K562 (cell line): ENCODE measurements around the gene NR6A1. TPM values are rescaled to one million over a fixed set of nuclear protein-coding genes. Genes with fewer than 3 reads are reported as not detected.

Experiments
- ARID1B ChIP-seq: fragments of 450-650 bp; IDR thresholded peaks from 2 replicates; pipeline ENCODE4 v1.6.1; 2016; ENCODE audit warnings: antibody characterized with exemption, mild to moderate bottlenecking, inconsistent platforms
- BCOR ChIP-seq: fragments of 450-650 bp; IDR thresholded peaks from 2 replicates; pipeline ENCODE4 v1.6.1; 2016
- CHCHD3 ChIP-seq: fragments of 250-450 bp; sonication (Bioruptor Pico); IDR thresholded peaks from 2 replicates; pipeline ENCODE4 v2.1.2; 2022; ENCODE audit warnings: mild to moderate bottlenecking
- CLOCK ChIP-seq: fragments of 250-450 bp; sonication (Bioruptor Pico); IDR thresholded peaks from 2 replicates; pipeline ENCODE4 v1.4.0; 2020; ENCODE audit warnings: mild to moderate bottlenecking, moderate library complexity, borderline replicate concordance
- EZH2 ChIP-seq: IDR thresholded peaks from 2 replicates; pipeline ENCODE4 v1.6.1; 2012; ENCODE audit warnings: low read depth, mild to moderate bottlenecking, inconsistent platforms, low read length, borderline replicate concordance
- GABPA ChIP-seq: fragments of 200-800 bp; sonication (Bioruptor generic); conservative IDR thresholded peaks from 2 replicates; pipeline ENCODE4 v1.6.1; 2016; ENCODE audit warnings: low read depth, missing genetic modification characterization, missing compliant biosample characterization
- HDAC8 ChIP-seq: fragments of 450-650 bp; IDR thresholded peaks from 2 replicates; pipeline ENCODE4 v1.6.1; 2016; ENCODE audit warnings: mild to moderate bottlenecking, missing genetic modification characterization, moderate library complexity, missing compliant biosample characterization
- KDM1A ChIP-seq, 2 experiments: fragments of 450-650 bp; IDR thresholded peaks; 2 replicates each; pipeline ENCODE4 v1.6.1; 2016; ENCODE audit warnings: mild to moderate bottlenecking in 2 of 2
- LEF1 ChIP-seq: fragments of 450-650 bp; IDR thresholded peaks from 2 replicates; pipeline ENCODE4 v1.6.1; 2016; ENCODE audit warnings: mild to moderate bottlenecking
- SFPQ ChIP-seq: fragments of 200-400 bp; formaldehyde crosslinking; IDR thresholded peaks from 2 replicates; pipeline ENCODE4 v1.6.1; 2017; ENCODE audit warnings: mild to moderate bottlenecking, low read depth, low read length, moderate library complexity
- STAG1 ChIP-seq: sonication (generic); formaldehyde crosslinking; IDR thresholded peaks from 2 replicates; pipeline ENCODE4 v1.5.0; 2020; ENCODE audit warnings: missing genetic modification reagents, borderline replicate concordance
- STAT5A ChIP-seq: IDR thresholded peaks from 2 replicates; pipeline ENCODE4 v1.6.1; 2012; ENCODE audit warnings: low read length, inconsistent platforms, borderline replicate concordance
- TAF1 ChIP-seq: IDR thresholded peaks from 2 replicates; pipeline ENCODE4 v1.6.1; 2011; ENCODE audit warnings: mild to moderate bottlenecking, low read length, moderate library complexity; ENCODE audit not compliant: insufficient read depth, control insufficient read depth, severe bottlenecking; ENCODE audit errors: extremely low read depth
- ZHX1 ChIP-seq: fragments of 150-350 bp; conservative IDR thresholded peaks from 2 replicates; pipeline ENCODE4 v1.6.1; 2014; ENCODE audit warnings: low read length
- ZNF175 ChIP-seq: fragments of 200-800 bp; sonication (Bioruptor generic); IDR thresholded peaks from 2 replicates; pipeline ENCODE4 v1.6.1; 2016; ENCODE audit warnings: low read depth, mild to moderate bottlenecking, missing genetic modification characterization, missing compliant biosample characterization
- polyA plus RNA-seq, 8 experiments: library from polyadenylated mRNA; depleted of rRNA in 4 of 8; stranded (reverse) in 5 of 8; unstranded in 3 of 8; fragments of >200 nt; fragmentation: Nextera tagmentation in 2 of 8; fragmentation: Illumina TruSeq in 1 of 8; extraction: Ambion mirVana in 2 of 8; extraction: Trizol in 1 of 8; gene quantifications; 2 replicates each; pipeline versions ENCODE4 v1.2.1 to v1.2.3, GENCODE V29; 2011 to 2014; ENCODE audit warnings: inconsistent platforms in 1 of 8, missing spikeins in 1 of 8
- total RNA-seq, 7 experiments: library from RNA; depleted of rRNA in 6 of 7; stranded (reverse); fragments of >200 nt in 6 of 7; fragmentation: Illumina TruSeq in 2 of 7; extraction: Trizol in 2 of 7; gene quantifications; 2 replicates each; pipeline versions ENCODE4 v1.2.1 to v1.2.3, GENCODE V29; 2011 to 2021; ENCODE audit warnings: low replicate concordance in 1 of 7
- TF ChIP-seq, protein P1 (sequence below): sonication (generic); formaldehyde crosslinking; IDR thresholded peaks from 2 replicates; pipeline ENCODE4 v1.8.0; 2023; ENCODE audit warnings: mild to moderate bottlenecking, missing genetic modification reagents
- TF ChIP-seq, protein P2 (sequence below): fragments of 450-650 bp; IDR thresholded peaks from 2 replicates; pipeline ENCODE4 v1.6.1; 2017; ENCODE audit warnings: antibody characterized with exemption

The NR6A1 gene
- total and polyA plus RNA-seq, 9 of the 15 experiments (the other 6 are each of a cell fraction or from before 2014, with no cell fraction given): 9.7 to 55.4 (median 28.3) TPM

GRCh38 chr9:124764774-124765438 is 6.2 kb downstream of the NR6A1 start (continued):
- TF ChIP-seq HDAC8 (tag) (no peak), SFPQ (no peak), STAG1 (no peak), CLOCK (CRISPR knock-in tag) (no peak), ZNF175 (no peak), LEF1 (no peak), EZH2 (no peak), STAT5A (no peak), ARID1B (0 out of 2 replicates have a peak, but pooled peaks have one; percentile 13), BCOR (no peak), ZHX1 (no peak), KDM1A (IDR thresholded peaks at IDR 0.05) (peak in 1 of 2 experiments; percentile 13; a peak in 1 of 4 replicates), GABPA (tag) (no peak), TAF1 (no peak), CHCHD3 (CRISPR knock-in tag) (no peak)
- TF ChIP-seq, protein P1, sequence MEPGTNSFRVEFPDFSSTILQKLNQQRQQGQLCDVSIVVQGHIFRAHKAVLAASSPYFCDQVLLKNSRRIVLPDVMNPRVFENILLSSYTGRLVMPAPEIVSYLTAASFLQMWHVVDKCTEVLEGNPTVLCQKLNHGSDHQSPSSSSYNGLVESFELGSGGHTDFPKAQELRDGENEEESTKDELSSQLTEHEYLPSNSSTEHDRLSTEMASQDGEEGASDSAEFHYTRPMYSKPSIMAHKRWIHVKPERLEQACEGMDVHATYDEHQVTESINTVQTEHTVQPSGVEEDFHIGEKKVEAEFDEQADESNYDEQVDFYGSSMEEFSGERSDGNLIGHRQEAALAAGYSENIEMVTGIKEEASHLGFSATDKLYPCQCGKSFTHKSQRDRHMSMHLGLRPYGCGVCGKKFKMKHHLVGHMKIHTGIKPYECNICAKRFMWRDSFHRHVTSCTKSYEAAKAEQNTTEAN: no peak
- TF ChIP-seq, protein P2, sequence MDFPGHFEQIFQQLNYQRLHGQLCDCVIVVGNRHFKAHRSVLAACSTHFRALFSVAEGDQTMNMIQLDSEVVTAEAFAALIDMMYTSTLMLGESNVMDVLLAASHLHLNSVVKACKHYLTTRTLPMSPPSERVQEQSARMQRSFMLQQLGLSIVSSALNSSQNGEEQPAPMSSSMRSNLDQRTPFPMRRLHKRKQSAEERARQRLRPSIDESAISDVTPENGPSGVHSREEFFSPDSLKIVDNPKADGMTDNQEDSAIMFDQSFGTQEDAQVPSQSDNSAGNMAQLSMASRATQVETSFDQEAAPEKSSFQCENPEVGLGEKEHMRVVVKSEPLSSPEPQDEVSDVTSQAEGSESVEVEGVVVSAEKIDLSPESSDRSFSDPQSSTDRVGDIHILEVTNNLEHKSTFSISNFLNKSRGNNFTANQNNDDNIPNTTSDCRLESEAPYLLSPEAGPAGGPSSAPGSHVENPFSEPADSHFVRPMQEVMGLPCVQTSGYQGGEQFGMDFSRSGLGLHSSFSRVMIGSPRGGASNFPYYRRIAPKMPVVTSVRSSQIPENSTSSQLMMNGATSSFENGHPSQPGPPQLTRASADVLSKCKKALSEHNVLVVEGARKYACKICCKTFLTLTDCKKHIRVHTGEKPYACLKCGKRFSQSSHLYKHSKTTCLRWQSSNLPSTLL: no peak
